GM18907 (cell line): Measurements from ENCODE around the gene HKDC1.
"Not testable (repeated sequence)": the region's sequence is repeated elsewhere in the genome, so short reads cannot be mapped to it uniquely, and the experiment has no call there.

ENCODE experiments used
- ATAC-seq: cut with Tn5 transposase; IDR thresholded peaks from one replicate; pipeline ENCODE4 v1.9.1; 2021; ENCODE audit warnings: mild to moderate bottlenecking, moderate library complexity; ENCODE audit not compliant: unreplicated experiment

Gene HKDC1

GRCh38 chr10:69220041-69220451 lies at the start of gene HKDC1:
HKDC1 (plus strand) TSS chr10:69220332; CDS start chr10:69220436, 104 bp downstream.
- ATAC-seq, result no peak

GRCh38 chr10:69172241-69172982 lies 47.7 kb upstream of the HKDC1 start:
- ATAC-seq, result no peak

- ATAC-seq, result not testable (repeated sequence)
Measured at GRCh38 chr10:69175326-69175725, 44.8 kb upstream of the HKDC1 start.

GRCh38 chr10:69176823-69177222 lies 43.3 kb upstream of the HKDC1 start:
- ATAC-seq, result no peak

- ATAC-seq, result peak; percentile 16
Measured at GRCh38 chr10:69179089-69179742, 40.9 kb upstream of the HKDC1 start.

- peak; percentile 80 for ATAC-seq
Measured at GRCh38 chr10:69179743-69180524, 40.2 kb upstream of the HKDC1 start, which contains the start of gene SUPV3L1. SUPV3L1 (plus strand) TSS chr10:69180234; CDS start chr10:69180292, 58 bp downstream.

GRCh38 chr10:69180525-69181204 lies 39.5 kb upstream of the HKDC1 start:
- ATAC-seq, result no peak

GRCh38 chr10:69181433-69181832 lies 38.7 kb upstream of the HKDC1 start:
- ATAC-seq, result no peak

- no peak for ATAC-seq
Measured at GRCh38 chr10:69182005-69182404, 38.1 kb upstream of the HKDC1 start.

GRCh38 chr10:69186524-69186923 lies 33.6 kb upstream of the HKDC1 start:
- ATAC-seq, result no peak

- no peak for ATAC-seq
Measured at GRCh38 chr10:69201045-69201444, 19.1 kb upstream of the HKDC1 start.

GRCh38 chr10:69202332-69202731 lies 17.8 kb upstream of the HKDC1 start:
- ATAC-seq, result no peak

- ATAC-seq, result no peak
Measured at GRCh38 chr10:69208761-69209160, 11.4 kb upstream of the HKDC1 start.

- no peak for ATAC-seq
Measured at GRCh38 chr10:69209787-69210484, 10.2 kb upstream of the HKDC1 start.

GRCh38 chr10:69211104-69211503 lies 9.0 kb upstream of the HKDC1 start:
- ATAC-seq, result no peak

GRCh38 chr10:69211524-69211923 lies 8.6 kb upstream of the HKDC1 start:
- ATAC-seq, result no peak

- ATAC-seq, result no peak
Measured at GRCh38 chr10:69213591-69214311, 6.4 kb upstream of the HKDC1 start.

- no peak for ATAC-seq
Measured at GRCh38 chr10:69214666-69215131, 5.4 kb upstream of the HKDC1 start.

- ATAC-seq, result no peak
Measured at GRCh38 chr10:69215405-69216171, 4.5 kb upstream of the HKDC1 start.
